ENCODE results near the gene VPS45. TPM values are rescaled to one million over a fixed set of nuclear protein-coding genes. Genes with fewer than 3 reads are reported as not detected.

VPS45 gene
- total RNA-seq, 4 donors from 2014 or later = 27.7 to 30.9 (median 29.3) TPM

DNA sequence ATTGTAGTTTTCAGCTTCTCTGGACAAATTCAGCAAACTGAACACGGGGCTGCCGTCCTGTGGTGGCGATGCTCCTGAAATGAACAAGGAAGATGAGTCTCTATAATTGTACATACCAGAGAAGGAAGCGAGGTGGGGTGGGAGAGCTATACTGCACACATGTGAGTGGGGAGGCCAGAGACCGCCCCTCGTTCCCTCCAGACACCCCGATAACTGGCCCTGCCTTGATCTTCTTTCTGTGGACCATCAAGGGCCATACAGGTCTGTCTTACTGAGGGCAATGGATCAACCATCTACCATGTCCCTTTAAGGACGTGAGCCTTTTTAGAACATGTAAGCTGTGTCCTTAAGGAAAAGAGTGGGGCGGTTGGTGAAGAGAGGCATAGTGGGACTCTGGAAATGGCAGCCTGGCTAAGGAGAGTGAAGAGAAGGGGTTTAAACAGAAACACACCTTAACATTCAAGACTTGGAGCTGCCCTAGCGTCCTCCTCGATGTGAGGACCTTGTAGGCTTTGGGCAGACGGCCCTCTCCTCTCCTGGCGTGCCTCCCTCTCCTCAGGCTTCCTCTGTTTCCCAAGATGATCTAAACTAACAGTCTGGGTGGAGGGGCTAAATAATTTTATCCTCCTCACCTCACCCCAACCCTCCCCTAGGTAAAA lies 88.0 kb downstream of the VPS45 start:
- peak in 1 of 2 donors; percentile 72 for DNase-seq (ENCODE audit: low spot score in 2 of 2)
- intact Hi-C loops (cut with DNase I; ENCODE audit: low total_unique reads) = no loop called here
- WGBS, 2 donors = 91 to 93% methylated on average over 13 of the region's 13 CpGs
- no peak for TF ChIP-seq POLR2A (IDR thresholded peaks at IDR 0.05)
- TF ChIP-seq, protein P1, sequence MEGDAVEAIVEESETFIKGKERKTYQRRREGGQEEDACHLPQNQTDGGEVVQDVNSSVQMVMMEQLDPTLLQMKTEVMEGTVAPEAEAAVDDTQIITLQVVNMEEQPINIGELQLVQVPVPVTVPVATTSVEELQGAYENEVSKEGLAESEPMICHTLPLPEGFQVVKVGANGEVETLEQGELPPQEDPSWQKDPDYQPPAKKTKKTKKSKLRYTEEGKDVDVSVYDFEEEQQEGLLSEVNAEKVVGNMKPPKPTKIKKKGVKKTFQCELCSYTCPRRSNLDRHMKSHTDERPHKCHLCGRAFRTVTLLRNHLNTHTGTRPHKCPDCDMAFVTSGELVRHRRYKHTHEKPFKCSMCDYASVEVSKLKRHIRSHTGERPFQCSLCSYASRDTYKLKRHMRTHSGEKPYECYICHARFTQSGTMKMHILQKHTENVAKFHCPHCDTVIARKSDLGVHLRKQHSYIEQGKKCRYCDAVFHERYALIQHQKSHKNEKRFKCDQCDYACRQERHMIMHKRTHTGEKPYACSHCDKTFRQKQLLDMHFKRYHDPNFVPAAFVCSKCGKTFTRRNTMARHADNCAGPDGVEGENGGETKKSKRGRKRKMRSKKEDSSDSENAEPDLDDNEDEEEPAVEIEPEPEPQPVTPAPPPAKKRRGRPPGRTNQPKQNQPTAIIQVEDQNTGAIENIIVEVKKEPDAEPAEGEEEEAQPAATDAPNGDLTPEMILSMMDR (IDR thresholded peaks at IDR 0.05) = no peak
- H3K4me3 ChIP-seq (ENCODE audit: low read depth, poor library complexity, severe bottlenecking) = no peak overlapping the region

DNA sequence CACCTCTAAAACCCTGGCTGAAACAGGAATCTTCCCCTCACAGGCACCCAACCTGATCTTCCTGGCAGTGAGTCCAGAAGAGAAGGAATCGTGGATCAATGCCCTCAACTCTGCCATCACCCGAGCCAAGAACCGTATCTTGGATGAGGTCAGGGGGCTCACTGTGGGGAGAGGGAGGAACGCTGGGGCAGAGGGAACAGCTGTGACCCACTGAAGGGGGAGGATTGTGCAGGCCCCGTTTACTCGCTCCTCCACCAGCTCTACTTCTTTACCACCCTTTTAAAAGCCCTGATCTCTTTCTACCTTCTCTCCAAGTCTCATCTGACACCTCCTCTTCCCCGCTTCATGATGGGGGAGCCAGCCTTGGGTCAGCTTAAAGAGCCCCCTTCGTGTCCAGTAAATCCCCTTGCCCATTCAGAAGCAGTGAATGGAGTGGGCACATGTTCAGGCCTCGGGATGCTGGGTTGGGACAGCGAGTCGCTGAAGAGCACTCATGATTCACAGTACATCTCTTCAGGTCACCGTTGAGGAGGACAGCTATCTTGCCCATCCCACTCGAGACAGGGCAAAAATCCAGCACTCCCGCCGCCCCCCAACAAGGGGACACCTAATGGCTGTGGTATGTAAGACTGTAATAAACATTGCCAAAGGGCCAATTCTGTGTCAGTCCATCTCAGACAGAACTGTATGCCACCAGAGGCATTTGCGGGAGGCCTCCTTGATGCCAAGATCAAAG lies 89.5 kb downstream of the VPS45 start:
- no peak overlapping the region for H3K4me3 ChIP-seq (ENCODE audit: low read depth, poor library complexity, severe bottlenecking)
- peak in 1 of 2 donors; percentile 70 for DNase-seq (ENCODE audit: low spot score in 2 of 2)
- intact Hi-C loops (cut with DNase I; ENCODE audit: low total_unique reads) = no loop called here
- WGBS, 2 donors = 84 to 86% methylated on average over 16 of the region's 16 CpGs
- TF ChIP-seq, protein P1 (IDR thresholded peaks at IDR 0.05) = no peak
- TF ChIP-seq POLR2A (IDR thresholded peaks at IDR 0.05) = no peak

DNA sequence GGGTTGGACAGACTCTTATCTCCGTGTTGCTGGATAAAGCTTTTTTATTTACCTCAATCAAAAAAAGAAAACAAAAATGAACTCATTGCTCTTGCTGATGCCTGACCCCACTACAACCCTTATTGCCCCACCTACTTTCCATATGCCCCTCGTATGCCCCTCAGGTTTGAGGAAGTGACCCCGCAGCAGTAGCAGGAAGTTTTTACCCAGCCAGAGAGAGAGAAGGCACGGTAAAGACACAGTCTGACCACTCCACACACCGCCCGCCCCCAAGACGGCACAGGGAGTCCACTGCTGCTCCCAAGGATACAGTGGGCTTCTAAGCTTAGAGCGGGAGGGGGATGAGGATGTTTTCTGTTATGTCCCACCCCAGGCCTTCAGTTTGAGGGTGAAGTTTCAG lies 92.0 kb downstream of the VPS45 start:
- DNase-seq (ENCODE audit: low spot score in 2 of 2) = no peak
- intact Hi-C loops (cut with DNase I; ENCODE audit: low total_unique reads) = no loop called here
- WGBS, 2 donors = 66 to 87% methylated on average over 8 of the region's 8 CpGs
- TF ChIP-seq POLR2A (IDR thresholded peaks at IDR 0.05) = no peak
- TF ChIP-seq, protein P1 (IDR thresholded peaks at IDR 0.05) = no peak
- no peak overlapping the region for H3K4me3 ChIP-seq (ENCODE audit: low read depth, poor library complexity, severe bottlenecking)

DNA sequence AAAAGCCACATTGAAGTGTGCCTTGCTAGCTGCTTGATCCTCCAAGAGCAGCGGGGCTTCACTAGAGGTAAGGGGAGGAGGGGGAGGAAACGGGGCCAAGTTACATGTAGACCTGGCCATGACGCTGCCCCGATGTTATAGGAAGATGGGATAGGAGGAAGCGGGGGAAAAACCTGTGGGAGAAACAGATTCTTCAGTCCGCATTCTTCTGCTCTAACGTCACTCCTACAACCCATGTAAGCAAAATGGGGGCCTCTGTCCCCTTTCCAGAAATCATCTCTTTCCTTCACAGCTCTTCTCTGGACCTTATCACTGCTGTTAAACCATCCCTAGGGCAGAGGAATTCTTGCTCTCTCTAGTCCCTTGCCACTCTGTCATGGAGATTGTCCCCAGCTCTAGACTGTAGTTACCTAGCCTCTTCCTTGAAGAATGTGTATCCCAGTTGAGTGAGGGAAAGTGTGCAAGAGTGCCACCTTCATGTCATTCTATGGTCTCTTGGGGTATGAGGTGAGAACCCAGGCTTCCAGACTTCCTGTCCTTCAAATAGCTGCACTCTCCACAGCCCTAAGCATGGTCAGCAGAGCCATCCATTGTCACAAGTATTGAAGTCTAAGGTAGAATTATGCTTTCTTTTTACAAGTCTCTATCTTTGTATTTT lies 93.5 kb downstream of the VPS45 start:
- 79 to 83% methylated on average over 7 of the region's 7 CpGs for WGBS, 2 donors
- no peak overlapping the region for H3K4me3 ChIP-seq (ENCODE audit: low read depth, poor library complexity, severe bottlenecking)
- DNase-seq (ENCODE audit: low spot score in 2 of 2) = no peak
- TF ChIP-seq, protein P1 (IDR thresholded peaks at IDR 0.05) = no peak
- TF ChIP-seq POLR2A (IDR thresholded peaks at IDR 0.05) = no peak
- intact Hi-C loops (cut with DNase I; ENCODE audit: low total_unique reads) = no loop called here

DNA sequence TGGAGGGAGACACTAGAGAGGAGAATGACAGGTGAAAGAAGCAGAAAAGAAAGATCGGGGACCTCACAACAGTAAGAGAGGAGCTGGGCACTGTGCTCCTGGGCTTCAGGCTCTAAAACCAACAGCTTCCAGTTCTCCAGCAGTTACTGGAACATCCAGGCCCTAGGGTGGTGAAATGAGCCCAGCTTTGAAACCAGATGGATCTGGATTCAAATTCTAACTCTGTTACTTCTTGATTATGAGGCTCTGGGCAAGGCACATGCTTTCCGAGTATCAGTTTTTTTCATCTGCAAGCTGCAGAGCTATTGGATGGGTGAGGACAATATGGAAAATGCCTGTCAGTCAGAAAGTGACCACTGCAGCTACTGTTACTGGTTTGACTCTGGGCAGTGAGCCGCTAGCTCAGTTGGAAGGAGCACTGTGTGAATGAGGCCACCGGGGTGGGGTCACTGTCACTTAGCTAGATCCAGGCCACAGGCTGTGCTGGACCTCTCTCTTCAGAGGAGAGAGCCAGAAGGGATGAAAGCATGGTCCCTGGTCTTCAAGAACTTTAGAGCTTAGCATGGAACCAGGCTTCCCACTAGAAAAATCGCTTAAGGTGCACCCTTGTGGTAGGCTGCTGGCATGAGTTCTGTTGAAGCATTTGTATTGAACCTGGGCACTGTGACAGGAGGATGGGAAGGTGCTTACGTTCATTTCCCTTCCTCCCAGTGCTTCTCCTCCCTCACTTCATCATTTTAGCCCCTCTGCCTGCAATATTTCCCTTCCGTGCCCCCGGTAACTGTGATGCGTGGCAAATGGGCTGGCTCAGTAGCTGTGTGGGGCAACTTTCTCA lies 94.4 kb downstream of the VPS45 start:
- intact Hi-C loops (cut with DNase I; ENCODE audit: low total_unique reads) = no loop called here
- 60 to 70% methylated on average over 9 of the region's 9 CpGs for WGBS, 2 donors
- H3K4me3 ChIP-seq (ENCODE audit: low read depth, poor library complexity, severe bottlenecking) = no peak overlapping the region
- no peak for DNase-seq (ENCODE audit: low spot score in 2 of 2)
- no peak for TF ChIP-seq POLR2A (IDR thresholded peaks at IDR 0.05)
- TF ChIP-seq, protein P1 (IDR thresholded peaks at IDR 0.05) = no peak

Data from lower leg skin (tissue), 4 donors.